Suppressor macrophage treated with lipopolysaccharide for 1 hour (primary cell): ENCODE measurements around the gene POLE.
A peak's percentile ranks its signal among the peaks of the same experiment; 100 is the strongest.

Experiments used
- DNase-seq, 3 donors: peaks; one replicate each; pipeline ENCODE4 v3.0.0-alpha.2; 2020 to 2022

Gene POLE

GRCh38 chr12:132687211-132688164, at the start of gene POLE, which contains the start of gene PXMP2:
Gene POLE (minus strand): TSS chr12:132687342. CDS start chr12:132687315, 27 bp downstream.
Gene PXMP2 (plus strand): TSS chr12:132687587. CDS start chr12:132687671, 84 bp downstream.
- peak; percentile 95 to 100 (median 99) for DNase-seq

DNA sequence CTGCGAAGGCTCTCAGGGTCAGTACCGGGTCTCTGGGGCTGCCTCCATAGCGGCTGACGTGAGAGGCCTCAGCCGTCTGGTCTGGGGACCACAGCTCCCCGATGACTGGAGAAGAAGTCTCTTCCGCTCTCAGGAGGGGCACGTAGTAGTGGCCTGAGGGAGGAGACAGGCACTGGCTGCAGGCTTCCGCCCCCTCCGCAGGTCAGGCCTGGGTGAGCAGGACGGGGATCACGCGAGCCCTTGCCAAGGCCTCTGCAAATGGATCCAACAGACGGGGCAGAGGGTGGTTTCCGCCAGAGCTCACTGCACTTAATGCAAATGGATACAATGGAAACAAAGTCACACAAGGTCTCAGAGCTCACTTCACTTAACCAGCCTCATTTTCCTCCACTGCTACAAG, 49.8 kb upstream of the POLE start:
- no peak for DNase-seq

DNA sequence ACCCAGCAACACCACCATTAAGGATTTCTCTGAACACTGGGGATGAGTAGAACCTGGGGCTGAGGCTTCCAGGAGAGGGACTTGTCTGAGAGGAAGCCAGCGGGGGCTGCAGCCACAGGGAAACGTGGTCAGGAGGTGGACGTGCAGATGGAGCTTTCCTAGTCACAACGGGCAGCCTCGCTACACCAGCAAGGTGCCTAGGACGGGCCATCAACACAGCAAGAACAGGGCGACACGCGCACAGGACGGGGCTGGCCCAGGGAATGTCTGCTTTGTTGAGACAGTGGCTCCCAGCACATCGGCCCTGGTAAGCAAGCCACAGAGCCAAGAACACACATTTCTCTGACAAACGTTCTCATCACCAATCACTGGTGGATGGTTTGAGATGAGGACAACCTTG, 49.2 kb upstream of the POLE start:
- DNase-seq: no peak

DNA sequence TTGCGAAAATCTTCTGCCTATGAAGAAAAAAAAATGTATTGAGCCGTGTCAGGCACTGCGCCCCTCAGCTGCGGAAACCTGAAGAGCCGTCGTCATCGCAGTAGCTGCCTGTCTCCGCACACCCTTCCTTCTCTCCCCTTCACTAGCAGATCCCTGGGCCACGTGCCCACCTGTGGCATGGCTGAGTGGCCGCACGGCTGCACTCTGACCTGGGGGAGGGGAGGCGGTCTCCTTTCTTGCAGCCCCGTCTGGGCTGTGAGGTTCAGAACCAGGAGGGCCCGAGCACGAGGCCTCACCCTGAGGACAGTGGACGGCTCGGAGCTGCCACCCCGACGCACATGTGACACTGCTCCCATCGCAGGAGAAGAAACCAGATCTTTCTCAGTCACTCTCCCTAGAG, 48.4 kb upstream of the POLE start:
- no peak for DNase-seq

- no peak for DNase-seq
Observed at GRCh38 chr12:132734206-132734605, 47.1 kb upstream of the POLE start.

GRCh38 chr12:132731574-132731973, 44.4 kb upstream of the POLE start:
- DNase-seq: no peak

GRCh38 chr12:132730353-132730752, 43.2 kb upstream of the POLE start:
- no peak for DNase-seq

DNA sequence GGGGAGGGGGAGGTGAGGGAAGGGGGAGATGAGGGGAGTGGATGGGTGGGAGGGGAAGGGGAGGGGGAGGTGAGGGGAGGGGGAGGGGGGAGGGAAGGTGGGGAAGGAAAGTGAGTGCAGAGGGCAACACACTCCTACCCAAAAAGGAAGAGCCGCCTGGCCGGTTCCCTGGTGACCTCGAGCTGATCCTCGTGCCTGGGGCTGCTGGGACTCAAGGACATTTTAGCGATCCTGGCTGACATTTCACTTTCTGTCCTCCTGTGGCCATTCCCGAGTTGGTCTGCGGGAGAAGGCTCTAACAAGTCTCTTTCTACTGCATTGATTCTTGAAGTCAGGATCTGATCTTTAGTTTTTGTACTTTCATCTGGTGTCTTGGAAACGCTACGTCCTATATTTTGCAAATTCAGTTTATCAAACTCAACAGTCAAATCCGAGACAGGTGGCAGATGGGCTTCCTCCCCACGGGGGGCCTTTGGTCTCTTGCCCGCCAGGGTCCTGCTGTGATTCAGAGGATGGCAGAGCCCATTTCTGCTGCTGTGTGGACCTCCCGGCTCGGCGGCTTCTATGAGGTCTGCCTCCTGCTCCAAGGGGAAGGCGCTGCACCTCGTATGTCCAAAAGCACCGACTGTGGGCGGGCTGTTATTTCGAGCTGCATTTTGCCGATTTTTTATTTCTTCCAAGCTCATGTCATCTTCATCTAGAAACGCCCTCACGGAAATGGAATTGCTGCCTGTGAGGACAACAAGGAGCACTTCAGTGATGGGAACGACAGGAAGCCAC, 42.6 kb upstream of the POLE start:
- DNase-seq: peak in 2 of 3 donors; percentile 43 to 58

DNA sequence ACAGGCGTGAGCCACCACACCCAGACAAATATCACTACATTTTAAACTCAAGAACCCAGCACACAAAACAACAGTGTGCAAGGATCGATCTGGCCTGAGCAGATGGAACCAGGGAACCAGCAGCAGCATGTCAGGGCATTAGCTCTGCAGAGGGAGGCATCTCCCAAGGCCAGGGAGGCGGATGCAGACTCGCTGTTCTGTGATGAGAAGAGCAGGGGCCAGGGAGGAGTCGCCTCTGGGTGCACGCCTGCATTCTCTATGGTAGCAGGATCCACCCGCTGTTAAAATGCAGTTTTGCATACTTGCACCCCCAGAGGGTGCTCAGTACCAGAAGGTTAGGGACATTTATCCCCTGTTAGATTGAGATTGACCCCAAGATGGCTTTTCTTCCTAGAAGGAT, 41.4 kb upstream of the POLE start:
- no peak for DNase-seq

GRCh38 chr12:132727091-132727794, 40.1 kb upstream of the POLE start:
- no peak for DNase-seq

- no peak for DNase-seq
Observed at GRCh38 chr12:132726386-132726785, 39.2 kb upstream of the POLE start.

DNA sequence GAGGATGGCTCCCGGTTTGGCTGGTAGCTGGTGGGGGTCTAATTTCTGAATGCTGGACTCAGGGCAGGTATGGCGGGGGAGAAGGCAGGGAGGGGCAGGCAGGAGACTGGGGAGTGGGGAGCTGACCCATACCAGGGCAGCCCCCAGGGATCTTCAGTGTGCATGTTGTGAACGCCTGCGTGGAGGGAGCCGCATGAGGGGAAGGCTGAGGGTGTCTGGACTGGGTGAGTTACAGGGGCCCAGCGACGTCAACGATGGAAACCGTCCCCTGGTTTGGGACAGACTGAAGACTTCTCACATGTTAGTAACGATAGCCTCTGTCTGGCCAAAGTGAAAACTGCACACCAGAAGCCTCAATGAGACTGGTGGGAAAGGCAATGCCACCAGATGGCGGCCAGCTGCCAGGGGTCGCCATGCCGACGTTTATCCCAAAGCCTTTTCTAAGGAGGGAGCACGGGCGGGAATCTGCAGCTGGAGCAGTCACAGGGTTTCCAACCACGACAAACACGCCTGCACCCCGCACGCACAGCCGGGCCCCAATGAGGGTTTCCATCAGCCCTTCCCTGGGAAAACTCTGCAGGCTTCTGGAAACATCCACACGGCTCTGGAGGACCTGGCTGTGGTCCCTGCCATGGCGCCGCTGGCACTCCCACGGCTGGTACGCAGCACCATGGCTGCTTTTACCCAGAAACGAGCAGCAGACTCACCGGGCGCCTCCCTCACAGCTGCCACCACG, 37.5 kb upstream of the POLE start:
- DNase-seq: no peak

DNA sequence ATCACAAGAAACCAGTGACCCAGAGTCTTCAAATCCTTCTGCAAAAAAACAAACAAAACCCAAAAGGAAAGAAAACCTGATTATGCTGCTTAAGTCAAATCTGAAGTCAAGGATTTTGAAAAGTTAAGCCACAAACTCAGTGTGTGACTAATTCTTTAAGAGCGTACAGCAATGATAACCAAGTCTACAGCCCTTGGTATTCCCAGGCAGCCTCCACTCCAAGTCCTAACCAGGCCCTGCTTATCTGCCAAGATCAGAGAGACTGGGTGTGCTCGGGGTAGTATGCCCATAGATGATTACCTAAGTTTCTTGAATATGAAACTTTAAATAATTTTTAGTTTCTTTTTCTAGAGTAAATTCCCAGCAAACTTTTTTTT, 36.6 kb upstream of the POLE start:
- DNase-seq: no peak

DNA sequence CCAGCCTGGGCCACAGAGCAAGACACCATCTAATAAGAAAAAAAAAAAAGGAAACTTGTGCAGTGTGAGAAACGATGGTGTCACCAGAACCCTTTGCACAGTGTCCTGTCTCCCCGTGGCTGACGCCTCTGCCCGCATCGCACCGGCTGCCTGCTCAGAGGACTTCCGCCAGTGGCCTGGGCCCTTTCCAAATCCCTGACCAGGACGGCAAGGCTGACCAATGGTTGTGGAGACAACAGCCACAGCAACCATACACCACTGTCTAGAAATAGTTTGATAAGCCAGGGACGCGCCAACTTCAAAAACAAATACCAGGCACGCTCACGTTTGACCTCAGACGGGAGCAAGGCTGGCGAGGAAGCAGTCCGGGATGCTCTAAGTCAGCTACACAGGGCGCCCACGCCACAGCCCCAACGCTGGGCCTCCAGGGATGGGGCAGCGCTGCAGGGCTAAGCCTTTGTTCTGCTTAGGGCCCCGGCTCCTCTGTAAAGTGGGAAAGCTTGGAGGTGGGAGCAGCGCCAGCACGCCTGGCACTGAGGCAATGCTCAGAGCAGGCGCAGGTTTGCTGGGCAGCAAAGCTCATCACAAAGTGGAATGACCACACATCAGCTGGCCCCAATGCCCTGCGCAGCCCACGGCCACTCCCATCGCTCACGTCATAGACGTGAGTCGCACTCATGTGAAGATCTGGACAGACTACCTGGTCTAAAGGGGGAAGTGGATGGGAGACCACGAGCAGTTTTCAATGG, 36.0 kb upstream of the POLE start:
- DNase-seq: peak; percentile 45 to 66 (median 63)

DNA sequence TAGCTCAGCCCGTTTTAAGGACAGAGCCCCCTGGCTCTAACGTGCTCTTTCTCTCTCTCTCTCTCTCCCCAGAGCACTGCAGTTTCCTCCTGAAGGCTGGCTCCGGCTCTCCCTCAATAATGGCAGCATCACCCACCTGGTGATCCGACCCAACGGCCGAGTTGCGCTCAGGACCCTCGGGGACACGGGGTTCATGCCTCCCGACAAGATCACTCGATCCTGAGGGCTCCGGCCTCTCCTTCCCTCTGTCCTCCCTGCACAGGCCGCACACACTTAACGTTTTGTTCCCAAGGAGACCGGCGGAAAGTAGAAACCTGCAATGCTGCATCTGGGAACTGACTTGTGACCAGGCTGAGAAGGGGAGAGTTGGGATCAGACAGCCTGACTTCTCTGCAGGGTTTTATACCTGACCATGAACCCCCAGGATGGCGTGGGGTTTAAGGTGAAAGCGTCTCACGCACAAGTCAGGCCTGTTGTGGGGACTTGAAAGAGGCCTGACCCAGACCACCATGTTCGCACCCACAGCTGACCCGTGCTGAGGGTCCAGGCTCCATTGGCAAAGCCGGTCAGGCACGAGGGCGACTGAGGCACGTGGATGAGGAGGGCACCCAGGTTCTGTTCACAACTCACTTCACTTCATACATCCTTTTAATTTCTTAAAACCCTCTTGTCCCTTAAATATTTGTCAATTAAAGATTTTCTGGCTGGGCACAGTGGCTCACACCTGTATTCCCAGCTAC, 33.6 kb upstream of the POLE start:
- no peak for DNase-seq

DNA sequence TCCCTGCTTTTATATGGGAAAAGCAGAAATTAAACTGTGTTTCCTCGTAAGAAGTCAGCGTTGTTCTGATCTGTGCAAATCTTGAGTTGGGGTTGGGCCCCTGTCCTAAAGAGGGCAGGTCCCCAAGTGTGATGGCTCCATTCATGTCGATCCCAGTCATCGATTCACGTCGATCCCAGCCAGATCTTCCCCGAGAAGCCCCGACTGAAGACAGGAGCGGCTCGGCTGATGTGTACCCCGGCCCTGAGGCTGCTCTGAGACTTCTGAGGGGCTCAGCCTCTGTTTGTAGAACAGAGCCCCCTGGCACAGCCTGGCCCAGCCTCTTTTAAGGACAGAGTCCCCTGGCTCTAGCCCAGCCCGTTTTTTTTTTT, 32.8 kb upstream of the POLE start:
- DNase-seq: no peak

DNA sequence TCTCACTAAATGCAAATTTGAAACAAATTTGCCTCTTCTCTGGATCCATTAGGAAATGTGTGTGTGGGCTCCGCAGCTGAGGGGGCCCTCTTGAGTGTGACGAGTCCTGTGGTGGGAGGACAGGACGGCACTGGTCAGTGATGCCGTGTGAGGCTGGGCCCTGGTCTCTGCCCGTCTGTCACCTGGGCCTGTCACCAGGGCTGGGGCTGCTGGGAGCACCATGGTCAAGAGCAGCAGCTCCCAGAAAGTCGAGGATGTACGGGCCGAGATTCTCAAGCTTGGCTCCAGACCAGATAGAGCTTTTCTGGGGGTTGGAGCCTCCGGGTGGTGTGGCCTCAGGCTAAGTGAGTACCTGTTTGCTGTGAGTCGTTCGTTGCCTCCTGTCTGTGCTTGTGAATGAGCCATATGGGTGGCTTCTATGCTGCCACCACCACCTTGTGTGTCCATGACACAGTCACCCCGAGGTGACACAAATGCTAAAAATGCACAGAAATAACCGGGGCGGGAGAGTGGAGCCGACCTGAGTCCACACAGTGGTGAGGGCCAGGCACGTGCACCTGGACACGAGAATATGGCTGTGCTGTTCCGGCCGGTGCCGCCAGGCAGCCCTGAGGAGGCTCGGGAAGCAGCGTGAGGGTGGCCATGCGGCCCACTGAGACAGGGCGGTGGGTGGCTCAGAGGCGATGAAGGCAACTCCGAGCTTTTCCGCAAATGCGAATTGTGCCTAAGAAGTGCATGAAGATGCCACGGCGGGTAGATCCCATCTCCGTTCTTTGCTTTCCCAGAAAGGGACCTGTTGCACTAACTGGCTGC, 32.2 kb upstream of the POLE start:
- DNase-seq: no peak

DNA sequence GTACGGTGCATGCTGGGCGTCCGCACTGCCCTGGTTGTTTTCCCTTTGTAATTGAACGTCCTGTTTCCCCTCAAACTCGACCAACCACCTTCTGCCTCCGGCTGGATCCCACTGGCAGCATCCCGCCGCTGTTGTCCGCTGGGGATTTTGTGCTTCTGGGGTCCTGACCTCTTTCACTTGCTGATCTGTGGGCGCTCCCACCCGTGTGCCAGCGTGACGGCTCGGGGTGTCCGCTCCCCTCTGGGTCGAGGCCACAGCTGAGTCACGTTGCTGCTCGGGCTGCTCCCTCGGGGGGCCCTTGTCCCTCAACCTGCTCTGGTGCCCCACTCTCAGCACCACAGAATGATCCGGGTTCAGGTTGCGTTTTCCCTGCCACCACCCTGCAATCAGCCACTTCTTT, 31.5 kb upstream of the POLE start:
- DNase-seq: no peak

DNA sequence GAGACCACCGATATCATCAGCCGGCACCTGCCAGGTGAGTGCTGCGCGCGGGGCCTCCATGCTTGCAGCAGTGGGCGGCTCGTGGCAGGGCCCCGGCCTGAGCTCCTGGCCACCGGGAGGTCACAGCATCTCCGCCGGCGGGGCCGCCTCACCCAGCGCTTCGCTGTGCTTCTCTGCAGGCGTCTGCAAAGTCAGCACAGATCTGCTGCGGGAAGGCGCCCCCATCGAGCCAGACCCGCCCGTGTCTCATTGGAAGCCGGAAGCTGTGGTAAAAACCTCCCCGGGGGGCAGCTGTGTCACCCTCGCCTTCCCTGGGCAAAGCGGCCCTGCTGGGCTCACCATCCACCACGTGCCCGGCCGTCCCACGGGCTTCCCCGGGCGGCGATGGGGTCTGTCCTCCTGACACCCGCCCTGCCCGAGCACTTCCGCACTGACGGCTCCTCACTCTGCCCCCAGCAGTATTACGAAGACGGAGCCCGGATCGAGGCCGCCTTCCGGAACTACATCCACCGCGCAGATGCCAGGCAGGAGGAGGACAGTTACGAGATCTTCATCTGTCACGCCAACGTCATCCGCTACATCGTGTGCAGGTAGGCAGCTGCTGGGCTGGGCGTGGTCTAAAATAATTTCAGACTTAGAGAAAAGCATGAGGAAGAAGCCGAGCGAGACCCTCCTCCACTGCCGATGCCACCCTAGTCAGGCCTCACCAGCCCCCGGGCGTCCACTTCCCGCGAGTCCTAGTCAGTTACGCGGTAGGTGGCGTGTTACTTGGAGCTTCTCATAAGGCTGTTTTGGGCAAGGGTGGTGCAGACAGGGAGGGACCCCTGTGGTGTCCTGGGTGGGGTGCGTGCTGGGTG, 30.6 kb upstream of the POLE start:
- DNase-seq: no peak
